Breast epithelium (tissue), 4 donors: ENCODE measurements around the gene EPO. TPM values are rescaled to one million over a fixed set of nuclear protein-coding genes. Genes with fewer than 3 reads are reported as not detected.

Experiments
- DNase-seq, 2 donors: peaks; one replicate each; pipeline ENCODE4 v3.0.0-alpha.2; 2019; ENCODE audit warnings: low spot score in 2 of 2
- H3K27ac ChIP-seq, 2 donors: fragments of 200-600 bp; sonication (generic) in 1 of 2; one replicate each; pipeline ENCODE4 v1.5.1; 2016 to 2019; ENCODE audit warnings: mild to moderate bottlenecking in 1 of 2
- H3K27me3 ChIP-seq, 2 donors: fragments of 200-600 bp; sonication (generic) in 1 of 2; one replicate each; pipeline versions ENCODE4 v1.5.1 to v1.6.0; 2017 to 2019; ENCODE audit warnings: control low read depth in 1 of 2, mild to moderate bottlenecking in 1 of 2
- H3K36me3 ChIP-seq: fragments of 200-600 bp; one replicate; pipeline ENCODE4 v1.5.1; 2019
- H3K4me1 ChIP-seq, 2 donors: fragments of 200-600 bp; sonication (generic); one replicate each; pipeline ENCODE4 v1.5.1; 2016 to 2019; ENCODE audit warnings: control low read depth in 1 of 2
- H3K4me3 ChIP-seq, 3 donors: fragments of 200-600 bp; sonication (generic); 1 replicate in 2 of 3; 2 replicates in 1 of 3; pipeline ENCODE4 v1.5.1; 2016 to 2019; ENCODE audit warnings: mild to moderate bottlenecking in 3 of 3, moderate library complexity in 2 of 3
- H3K9me3 ChIP-seq, 2 donors: fragments of 200-600 bp; sonication (generic) in 1 of 2; one replicate each; pipeline ENCODE4 v1.5.1; 2016 to 2019; ENCODE audit warnings: control low read depth in 1 of 2
- POLR2A ChIP-seq: fragments of 450-650 bp; IDR thresholded peaks from one replicate; pipeline ENCODE4 v1.6.1; 2016; ENCODE audit warnings: antibody characterized with exemption, mild to moderate bottlenecking, moderate library complexity
- POLR2AphosphoS5 ChIP-seq, 3 donors: sonication (generic); formaldehyde crosslinking; IDR thresholded peaks; one replicate each; pipeline ENCODE4 v1.6.1; 2017; ENCODE audit warnings: antibody characterized with exemption in 3 of 3
- intact Hi-C: fragments of 100-400 bp; cut with DNase I; formaldehyde crosslinking; loops from one replicate; pipeline ENCODE4 v1.15.1; 2023; ENCODE audit warnings: low total_unique reads
- total RNA-seq, 3 donors: library from RNA; depleted of rRNA; stranded (reverse); fragments of >200 nt; gene quantifications; one replicate each; pipeline ENCODE4 v1.1.0, GENCODE V29; 2016
- TF ChIP-seq, protein P1 (sequence below), 3 donors: fragments of 450-650 bp; IDR thresholded peaks; one replicate each; pipeline ENCODE4 v1.5.1; 2016 to 2017; ENCODE audit warnings: antibody characterized with exemption in 3 of 3, mild to moderate bottlenecking in 3 of 3, moderate library complexity in 3 of 3

EPO gene
- total RNA-seq, 3 donors from 2014 or later: not detected

DNA sequence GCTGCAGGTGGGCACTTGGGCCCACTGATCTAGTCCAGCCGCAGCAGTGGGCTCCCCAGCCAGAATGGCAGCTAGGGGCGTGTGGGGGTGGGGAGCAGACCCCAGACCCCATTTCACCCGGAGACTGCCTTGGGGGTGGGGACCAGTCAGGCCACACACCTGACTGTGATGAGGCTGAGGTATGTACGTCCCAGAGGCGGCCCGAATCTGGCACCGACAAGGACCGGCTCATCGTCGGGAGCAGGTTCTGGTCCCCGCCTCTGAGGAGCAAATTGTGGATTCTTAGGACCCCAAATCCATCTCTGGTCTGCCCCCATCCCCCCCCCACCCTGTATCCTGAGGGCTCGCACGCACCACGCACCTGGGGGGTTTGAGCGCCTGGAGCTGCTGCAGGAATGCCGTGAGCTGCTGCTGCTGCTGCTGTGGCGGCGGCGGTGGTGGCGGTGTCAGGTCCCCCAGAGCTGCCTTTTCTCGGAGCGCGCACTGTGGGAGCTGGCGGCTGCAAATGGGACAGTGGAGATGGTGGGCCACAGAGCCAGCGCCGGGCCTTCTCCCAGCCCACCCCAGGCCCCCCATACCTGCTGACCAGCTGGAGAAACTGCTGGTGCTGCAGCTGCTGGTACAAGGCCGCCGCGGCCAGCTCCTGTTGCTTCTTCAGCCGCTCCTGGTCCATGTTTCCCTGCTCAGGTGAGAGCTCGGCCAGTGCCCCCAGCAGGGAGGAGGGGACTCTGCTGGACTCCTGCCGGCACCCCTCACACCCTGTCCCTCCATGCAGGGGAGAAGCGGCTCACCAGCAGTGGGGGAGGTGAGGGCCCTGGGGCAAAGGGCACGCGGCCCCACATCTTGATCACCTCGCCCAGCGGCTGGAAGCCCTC is 36.4 kb upstream of the EPO start:
- TF ChIP-seq, protein P1, sequence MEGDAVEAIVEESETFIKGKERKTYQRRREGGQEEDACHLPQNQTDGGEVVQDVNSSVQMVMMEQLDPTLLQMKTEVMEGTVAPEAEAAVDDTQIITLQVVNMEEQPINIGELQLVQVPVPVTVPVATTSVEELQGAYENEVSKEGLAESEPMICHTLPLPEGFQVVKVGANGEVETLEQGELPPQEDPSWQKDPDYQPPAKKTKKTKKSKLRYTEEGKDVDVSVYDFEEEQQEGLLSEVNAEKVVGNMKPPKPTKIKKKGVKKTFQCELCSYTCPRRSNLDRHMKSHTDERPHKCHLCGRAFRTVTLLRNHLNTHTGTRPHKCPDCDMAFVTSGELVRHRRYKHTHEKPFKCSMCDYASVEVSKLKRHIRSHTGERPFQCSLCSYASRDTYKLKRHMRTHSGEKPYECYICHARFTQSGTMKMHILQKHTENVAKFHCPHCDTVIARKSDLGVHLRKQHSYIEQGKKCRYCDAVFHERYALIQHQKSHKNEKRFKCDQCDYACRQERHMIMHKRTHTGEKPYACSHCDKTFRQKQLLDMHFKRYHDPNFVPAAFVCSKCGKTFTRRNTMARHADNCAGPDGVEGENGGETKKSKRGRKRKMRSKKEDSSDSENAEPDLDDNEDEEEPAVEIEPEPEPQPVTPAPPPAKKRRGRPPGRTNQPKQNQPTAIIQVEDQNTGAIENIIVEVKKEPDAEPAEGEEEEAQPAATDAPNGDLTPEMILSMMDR (IDR thresholded peaks at IDR 0.05): no peak
- TF ChIP-seq POLR2AphosphoS5 (IDR thresholded peaks at IDR 0.05) (no peak), POLR2A (no peak)
- intact Hi-C loops: loop anchor here (10.0 kb wide), 1 partner anchor 109 kb away; the partner anchor contains the start of gene SAP25
- no peak for DNase-seq

DNA sequence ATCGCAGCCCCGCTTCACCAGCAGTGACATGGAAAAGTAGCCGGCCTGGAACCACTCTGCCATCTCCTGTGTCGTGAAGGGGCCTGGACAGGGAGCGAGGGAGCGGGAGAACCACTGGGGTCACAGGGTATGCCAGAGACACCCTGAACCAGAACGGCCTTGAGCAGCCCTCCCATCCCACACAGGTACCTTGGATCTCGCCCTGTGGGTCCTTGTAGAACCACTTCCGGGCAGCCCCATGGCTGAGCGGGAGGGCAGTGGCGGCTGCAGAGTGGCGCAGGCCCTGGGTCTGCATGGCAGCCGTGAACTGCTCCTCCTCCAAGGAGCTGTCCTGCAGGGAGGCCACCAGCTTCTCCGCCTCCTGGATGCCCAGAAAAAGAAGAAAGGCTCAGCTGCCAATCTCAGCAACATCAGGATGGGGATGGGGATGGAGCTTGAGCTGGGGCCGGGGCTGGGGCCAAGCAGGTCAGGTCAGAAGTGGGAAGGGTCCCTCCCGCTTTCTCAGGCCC is 35.7 kb upstream of the EPO start:
- Histone ChIP-seq H3K36me3 (peaks cover 35% of the 10 kb centered on the region), H3K4me3 (no peak overlapping the region), H3K4me1 (no peaks in the 10 kb centered on the region), H3K27me3 (no peaks in the 10 kb centered on the region), H3K27ac (no peak overlapping the region), H3K9me3 (no peaks in the 10 kb centered on the region)
- DNase-seq: no peak
- intact Hi-C loops: loop anchor here (5.0 to 10.0 kb wide), 2 partner anchors 110 to 207 kb away; partner anchors contain the start of genes SAP25 and TSC22D4
- TF ChIP-seq POLR2A (no peak), POLR2AphosphoS5 (IDR thresholded peaks at IDR 0.05) (no peak)
- TF ChIP-seq, protein P1 (IDR thresholded peaks at IDR 0.05): no peak

More for the DNA sequence above, 36.4 kb upstream of the EPO start:
- Histone ChIP-seq H3K36me3 (peaks cover 35% of the 10 kb centered on the region), H3K27ac (no peak overlapping the region), H3K4me1 (no peaks in the 10 kb centered on the region), H3K4me3 (no peak overlapping the region), H3K27me3 (no peaks in the 10 kb centered on the region), H3K9me3 (no peaks in the 10 kb centered on the region)

DNA sequence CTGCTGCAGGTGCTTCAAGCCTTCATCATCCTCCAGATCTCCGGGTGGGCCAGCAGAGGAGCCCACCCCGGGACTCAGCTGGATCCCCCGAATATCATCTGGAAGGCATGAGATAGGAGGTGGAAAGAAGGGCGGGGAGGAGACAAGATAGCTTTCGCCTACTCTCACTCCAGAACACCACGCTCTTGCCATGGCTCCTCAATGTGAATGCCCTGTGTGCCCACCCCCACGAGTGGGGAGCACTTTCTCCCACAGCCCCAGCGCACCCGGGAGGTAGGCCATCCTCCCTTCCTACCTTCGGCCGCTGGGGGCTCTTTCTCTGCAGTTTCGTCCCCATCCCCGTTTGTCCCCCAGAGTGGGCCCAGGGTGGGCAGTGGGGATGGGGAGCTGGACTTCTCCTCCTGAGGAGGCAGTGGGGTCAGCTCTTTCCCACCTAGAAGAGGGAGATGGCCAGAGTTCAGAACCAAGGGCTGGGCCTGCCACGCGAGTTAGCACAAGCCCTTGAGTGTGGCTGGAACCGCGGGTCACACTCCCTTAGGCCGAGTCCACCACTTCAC is 35.1 kb upstream of the EPO start:
- no peaks in the 10 kb centered on the region for H3K9me3 ChIP-seq
- no peaks in the 10 kb centered on the region for H3K27me3 ChIP-seq
- H3K4me1 ChIP-seq: no peaks in the 10 kb centered on the region
- H3K36me3 ChIP-seq: peaks cover 35% of the 10 kb centered on the region
- no peak for DNase-seq
- no peak for TF ChIP-seq POLR2A
- TF ChIP-seq, protein P1 (IDR thresholded peaks at IDR 0.05): no peak
- no peak for TF ChIP-seq POLR2AphosphoS5 (IDR thresholded peaks at IDR 0.05)
- intact Hi-C loops: loop anchor here (5.0 to 10.0 kb wide), 2 partner anchors 110 to 208 kb away; partner anchors contain the start of genes SAP25 and TSC22D4
- H3K4me3 ChIP-seq: no peak overlapping the region
- no peak overlapping the region for H3K27ac ChIP-seq

DNA sequence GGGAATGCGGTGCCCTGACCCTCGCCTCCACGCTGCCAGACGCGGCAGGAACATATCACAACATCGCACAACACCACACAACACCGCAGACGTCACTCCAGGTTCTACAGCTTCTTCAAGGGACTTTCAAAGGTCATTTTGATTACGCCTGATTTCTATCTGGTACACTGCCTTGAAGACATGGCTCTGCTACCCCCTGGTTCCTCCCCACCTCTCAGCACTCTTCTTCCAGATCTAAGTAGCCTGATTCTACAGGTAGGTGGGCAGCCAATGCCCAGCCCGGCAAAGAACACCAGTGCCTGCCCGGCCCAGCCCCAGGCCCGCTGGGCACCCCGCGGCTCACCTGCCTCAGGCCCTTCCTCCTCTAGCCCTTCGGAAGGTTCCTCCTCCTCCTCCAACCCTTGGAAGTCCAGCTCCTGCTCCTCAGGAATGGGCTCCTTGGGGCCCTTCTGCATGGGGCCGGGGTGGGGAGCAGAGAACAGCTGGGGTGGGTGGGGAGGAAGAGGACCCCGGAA is 34.6 kb upstream of the EPO start:
- Histone ChIP-seq H3K36me3 (peaks cover 35% of the 10 kb centered on the region), H3K27me3 (no peaks in the 10 kb centered on the region), H3K9me3 (no peaks in the 10 kb centered on the region), H3K27ac (no peak overlapping the region), H3K4me1 (no peaks in the 10 kb centered on the region), H3K4me3 (no peak overlapping the region)
- intact Hi-C loops: loop anchor here (5.0 to 10.0 kb wide), 2 partner anchors 111 to 208 kb away; partner anchors contain the start of genes SAP25 and TSC22D4
- TF ChIP-seq, protein P1 (IDR thresholded peaks at IDR 0.05): no peak
- no peak for DNase-seq
